ENCODE data around the gene CPSF3.

DNA sequence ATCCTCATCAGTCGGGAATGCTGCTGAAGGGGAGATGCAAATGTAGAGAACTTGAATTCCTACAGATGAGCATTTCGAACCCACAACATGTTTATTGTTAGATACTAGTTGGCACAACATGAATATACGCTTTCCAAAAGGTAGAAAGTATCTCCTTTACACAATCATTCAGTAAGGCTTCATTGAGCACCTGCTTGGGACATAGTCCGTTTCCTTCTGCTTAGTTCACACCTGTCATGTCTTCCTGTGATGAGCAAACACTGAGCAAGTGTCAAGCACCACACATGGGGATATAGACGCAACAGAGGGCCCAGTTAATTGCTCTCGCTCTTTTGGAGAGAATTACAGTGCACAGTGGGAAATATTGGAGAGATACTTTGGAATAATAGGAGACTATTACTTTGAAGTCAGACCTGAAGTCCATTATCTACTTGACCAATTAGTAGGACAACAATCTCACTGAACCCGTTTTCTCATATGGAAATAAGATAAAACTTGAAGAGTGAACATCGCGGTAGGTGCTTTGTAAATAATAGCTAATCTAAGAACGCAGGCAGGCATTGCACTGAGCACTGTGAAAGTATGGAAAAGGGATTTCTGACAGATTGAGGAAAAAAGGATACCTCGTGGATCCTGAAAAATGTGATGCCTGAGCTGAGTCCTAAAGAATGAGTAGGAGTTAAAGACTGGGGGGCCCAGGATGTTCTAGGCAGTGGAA, 1.2 kb downstream of the CPSF3 start:
- TF ChIP-seq, protein P1, sequence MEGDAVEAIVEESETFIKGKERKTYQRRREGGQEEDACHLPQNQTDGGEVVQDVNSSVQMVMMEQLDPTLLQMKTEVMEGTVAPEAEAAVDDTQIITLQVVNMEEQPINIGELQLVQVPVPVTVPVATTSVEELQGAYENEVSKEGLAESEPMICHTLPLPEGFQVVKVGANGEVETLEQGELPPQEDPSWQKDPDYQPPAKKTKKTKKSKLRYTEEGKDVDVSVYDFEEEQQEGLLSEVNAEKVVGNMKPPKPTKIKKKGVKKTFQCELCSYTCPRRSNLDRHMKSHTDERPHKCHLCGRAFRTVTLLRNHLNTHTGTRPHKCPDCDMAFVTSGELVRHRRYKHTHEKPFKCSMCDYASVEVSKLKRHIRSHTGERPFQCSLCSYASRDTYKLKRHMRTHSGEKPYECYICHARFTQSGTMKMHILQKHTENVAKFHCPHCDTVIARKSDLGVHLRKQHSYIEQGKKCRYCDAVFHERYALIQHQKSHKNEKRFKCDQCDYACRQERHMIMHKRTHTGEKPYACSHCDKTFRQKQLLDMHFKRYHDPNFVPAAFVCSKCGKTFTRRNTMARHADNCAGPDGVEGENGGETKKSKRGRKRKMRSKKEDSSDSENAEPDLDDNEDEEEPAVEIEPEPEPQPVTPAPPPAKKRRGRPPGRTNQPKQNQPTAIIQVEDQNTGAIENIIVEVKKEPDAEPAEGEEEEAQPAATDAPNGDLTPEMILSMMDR (IDR thresholded peaks at IDR 0.05; ENCODE audit: low read depth, low read length, poor library complexity, severe bottlenecking) = no peak
- no peak for TF ChIP-seq EZH2phosphoT487 (IDR thresholded peaks at IDR 0.05; ENCODE audit: borderline replicate concordance, low read length)
